ENCODE data around the gene SLC47A1.

DNA sequence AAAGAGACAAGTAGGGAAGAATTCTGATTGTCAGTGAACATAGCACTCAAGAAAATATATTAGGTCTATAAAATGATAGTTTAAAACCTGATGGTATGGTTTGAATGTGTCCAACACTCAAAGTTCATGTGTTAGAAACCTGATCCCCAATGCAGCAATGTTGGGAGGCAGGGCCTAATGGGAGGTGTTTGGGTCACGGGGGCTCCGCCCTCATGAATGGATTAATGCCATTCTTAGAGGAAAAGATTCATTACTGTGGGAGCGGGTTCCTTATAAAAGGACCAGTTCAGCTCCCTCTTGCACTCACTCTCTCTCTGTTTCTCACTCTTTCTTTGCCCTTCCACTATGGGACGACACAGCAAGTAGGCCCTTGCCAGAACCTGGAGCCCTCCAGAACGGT, 41.5 kb upstream of the SLC47A1 start:
- TF ChIP-seq NRF1 (conservative IDR thresholded peaks at IDR 0.05; ENCODE audit: low read depth, low read length), result no peak
- no peak for TF ChIP-seq POLR2AphosphoS5 (IDR thresholded peaks at IDR 0.05; ENCODE audit: low read length)
- no peak for TF ChIP-seq SRF (IDR thresholded peaks at IDR 0.05; ENCODE audit: low read depth in 2 of 2, low read length in 2 of 2)
- TF ChIP-seq, protein P1, sequence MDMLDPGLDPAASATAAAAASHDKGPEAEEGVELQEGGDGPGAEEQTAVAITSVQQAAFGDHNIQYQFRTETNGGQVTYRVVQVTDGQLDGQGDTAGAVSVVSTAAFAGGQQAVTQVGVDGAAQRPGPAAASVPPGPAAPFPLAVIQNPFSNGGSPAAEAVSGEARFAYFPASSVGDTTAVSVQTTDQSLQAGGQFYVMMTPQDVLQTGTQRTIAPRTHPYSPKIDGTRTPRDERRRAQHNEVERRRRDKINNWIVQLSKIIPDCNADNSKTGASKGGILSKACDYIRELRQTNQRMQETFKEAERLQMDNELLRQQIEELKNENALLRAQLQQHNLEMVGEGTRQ (IDR thresholded peaks at IDR 0.05; ENCODE audit: borderline replicate concordance, low read depth, low read length), result no peak
- TF ChIP-seq, protein P2, sequence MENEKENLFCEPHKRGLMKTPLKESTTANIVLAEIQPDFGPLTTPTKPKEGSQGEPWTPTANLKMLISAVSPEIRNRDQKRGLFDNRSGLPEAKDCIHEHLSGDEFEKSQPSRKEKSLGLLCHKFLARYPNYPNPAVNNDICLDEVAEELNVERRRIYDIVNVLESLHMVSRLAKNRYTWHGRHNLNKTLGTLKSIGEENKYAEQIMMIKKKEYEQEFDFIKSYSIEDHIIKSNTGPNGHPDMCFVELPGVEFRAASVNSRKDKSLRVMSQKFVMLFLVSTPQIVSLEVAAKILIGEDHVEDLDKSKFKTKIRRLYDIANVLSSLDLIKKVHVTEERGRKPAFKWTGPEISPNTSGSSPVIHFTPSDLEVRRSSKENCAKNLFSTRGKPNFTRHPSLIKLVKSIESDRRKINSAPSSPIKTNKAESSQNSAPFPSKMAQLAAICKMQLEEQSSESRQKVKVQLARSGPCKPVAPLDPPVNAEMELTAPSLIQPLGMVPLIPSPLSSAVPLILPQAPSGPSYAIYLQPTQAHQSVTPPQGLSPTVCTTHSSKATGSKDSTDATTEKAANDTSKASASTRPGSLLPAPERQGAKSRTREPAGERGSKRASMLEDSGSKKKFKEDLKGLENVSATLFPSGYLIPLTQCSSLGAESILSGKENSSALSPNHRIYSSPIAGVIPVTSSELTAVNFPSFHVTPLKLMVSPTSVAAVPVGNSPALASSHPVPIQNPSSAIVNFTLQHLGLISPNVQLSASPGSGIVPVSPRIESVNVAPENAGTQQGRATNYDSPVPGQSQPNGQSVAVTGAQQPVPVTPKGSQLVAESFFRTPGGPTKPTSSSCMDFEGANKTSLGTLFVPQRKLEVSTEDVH (IDR thresholded peaks at IDR 0.05; ENCODE audit: low read depth, partially characterized antibody), result no peak
- no peak for TF ChIP-seq EED (IDR thresholded peaks at IDR 0.05; ENCODE audit: low read depth)
- TF ChIP-seq, protein P3, sequence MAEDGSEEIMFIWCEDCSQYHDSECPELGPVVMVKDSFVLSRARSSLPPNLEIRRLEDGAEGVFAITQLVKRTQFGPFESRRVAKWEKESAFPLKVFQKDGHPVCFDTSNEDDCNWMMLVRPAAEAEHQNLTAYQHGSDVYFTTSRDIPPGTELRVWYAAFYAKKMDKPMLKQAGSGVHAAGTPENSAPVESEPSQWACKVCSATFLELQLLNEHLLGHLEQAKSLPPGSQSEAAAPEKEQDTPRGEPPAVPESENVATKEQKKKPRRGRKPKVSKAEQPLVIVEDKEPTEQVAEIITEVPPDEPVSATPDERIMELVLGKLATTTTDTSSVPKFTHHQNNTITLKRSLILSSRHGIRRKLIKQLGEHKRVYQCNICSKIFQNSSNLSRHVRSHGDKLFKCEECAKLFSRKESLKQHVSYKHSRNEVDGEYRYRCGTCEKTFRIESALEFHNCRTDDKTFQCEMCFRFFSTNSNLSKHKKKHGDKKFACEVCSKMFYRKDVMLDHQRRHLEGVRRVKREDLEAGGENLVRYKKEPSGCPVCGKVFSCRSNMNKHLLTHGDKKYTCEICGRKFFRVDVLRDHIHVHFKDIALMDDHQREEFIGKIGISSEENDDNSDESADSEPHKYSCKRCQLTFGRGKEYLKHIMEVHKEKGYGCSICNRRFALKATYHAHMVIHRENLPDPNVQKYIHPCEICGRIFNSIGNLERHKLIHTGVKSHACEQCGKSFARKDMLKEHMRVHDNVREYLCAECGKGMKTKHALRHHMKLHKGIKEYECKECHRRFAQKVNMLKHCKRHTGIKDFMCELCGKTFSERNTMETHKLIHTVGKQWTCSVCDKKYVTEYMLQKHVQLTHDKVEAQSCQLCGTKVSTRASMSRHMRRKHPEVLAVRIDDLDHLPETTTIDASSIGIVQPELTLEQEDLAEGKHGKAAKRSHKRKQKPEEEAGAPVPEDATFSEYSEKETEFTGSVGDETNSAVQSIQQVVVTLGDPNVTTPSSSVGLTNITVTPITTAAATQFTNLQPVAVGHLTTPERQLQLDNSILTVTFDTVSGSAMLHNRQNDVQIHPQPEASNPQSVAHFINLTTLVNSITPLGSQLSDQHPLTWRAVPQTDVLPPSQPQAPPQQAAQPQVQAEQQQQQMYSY (CRISPR knock-in tag; IDR thresholded peaks at IDR 0.05), result no peak

Measured in GM12878 (cell line).